ENCODE data around the gene CLTCL1.
"Not testable (repeated sequence)": the region's sequence is repeated elsewhere in the genome, so short reads cannot be mapped to it uniquely, and the experiment has no call there.

CLTCL1 gene

GRCh38 chr22:19290400-19291217, 910 bp downstream of the CLTCL1 start:
- DNase-seq (ENCODE audit: low read depth in 2 of 2, low spot score in 1 of 2): no peak

GRCh38 chr22:19289475-19290161, 1.9 kb downstream of the CLTCL1 start:
- DNase-seq (ENCODE audit: low read depth in 2 of 2, low spot score in 1 of 2): no peak

DNA sequence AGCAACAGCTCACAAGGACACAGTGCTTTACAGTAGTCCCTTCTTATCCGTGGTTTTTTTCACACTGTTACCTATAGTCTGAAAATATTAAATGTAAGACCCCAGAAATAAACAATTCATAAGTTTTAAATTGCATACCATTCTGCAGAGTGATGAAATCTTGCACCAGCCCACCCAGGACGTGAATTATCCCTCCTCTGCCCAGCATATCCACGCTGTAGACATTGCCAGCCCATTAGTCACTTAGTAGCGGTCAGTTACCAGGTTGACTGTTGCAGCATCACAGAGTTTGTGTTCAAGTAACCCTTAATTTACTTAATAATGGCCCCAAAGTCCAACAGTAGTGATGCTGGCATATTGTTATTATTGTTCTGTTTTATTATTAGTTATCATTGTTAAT, 3.6 kb downstream of the CLTCL1 start:
- no peak for DNase-seq (ENCODE audit: low read depth in 2 of 2, low spot score in 1 of 2)

- DNase-seq (ENCODE audit: low read depth in 2 of 2, low spot score in 1 of 2): no peak
Measured at GRCh38 chr22:19287076-19287707, 4.3 kb downstream of the CLTCL1 start.

DNA sequence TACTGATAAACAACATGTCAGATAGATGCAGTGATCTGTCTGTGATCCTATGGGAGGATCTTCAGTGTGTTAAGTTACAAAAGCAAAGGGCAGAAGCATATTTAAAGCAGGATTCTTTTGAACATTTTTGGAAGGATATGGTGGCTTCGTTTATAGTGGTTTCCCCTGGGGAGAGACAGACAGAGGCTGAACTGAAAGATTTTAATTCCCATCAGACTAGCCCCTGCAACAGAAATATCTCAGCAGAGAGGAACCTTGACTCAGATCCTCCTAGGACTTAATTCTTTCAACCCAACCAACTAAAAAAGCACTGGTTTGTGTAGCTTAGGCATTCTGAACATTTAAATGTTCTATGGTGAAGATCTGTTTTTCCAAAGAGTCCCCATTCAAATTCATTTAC, 5.7 kb downstream of the CLTCL1 start:
- no peak for DNase-seq (ENCODE audit: low read depth in 2 of 2, low spot score in 1 of 2)

DNA sequence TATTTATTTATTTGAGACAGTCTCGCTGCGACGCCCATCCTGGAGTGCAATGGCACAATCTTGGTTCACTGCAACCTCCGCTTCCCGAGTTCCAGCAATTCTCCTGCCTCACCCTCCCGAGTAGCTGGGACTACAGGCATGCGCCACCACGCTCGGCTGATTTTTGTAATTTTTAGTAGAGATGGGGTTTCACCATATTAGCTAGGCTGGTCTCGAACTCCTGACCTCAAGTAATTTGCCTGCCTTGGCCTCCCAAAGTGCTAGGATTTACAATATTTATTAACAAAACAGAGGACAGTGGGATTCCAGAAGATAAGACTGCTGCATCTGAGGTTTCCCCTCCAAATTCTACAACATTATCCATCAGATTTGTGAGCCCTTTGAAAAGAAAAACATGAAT, 12.4 kb downstream of the CLTCL1 start:
- not testable (repeated sequence) for DNase-seq (ENCODE audit: low read depth in 2 of 2, low spot score in 1 of 2)

DNA sequence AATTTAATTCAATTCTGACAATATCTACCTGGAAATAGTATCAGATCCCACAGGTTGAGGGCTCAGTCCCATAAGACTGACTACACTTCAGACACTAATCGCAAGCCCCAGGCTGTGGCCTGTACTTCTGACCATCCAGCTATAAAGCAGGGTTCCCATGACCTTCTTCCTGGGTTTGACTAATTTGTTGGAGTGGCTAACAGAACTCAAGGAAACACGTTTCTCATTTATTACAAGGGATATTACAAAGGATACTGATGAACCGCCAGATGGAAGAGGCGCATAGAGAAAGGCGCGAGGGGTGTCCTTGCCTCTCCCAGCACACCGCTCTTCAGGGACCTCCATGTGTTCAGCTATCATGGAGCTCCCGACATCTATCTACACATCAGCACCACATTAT, 13.7 kb downstream of the CLTCL1 start:
- no peak for DNase-seq (ENCODE audit: low read depth in 2 of 2, low spot score in 1 of 2)

DNA sequence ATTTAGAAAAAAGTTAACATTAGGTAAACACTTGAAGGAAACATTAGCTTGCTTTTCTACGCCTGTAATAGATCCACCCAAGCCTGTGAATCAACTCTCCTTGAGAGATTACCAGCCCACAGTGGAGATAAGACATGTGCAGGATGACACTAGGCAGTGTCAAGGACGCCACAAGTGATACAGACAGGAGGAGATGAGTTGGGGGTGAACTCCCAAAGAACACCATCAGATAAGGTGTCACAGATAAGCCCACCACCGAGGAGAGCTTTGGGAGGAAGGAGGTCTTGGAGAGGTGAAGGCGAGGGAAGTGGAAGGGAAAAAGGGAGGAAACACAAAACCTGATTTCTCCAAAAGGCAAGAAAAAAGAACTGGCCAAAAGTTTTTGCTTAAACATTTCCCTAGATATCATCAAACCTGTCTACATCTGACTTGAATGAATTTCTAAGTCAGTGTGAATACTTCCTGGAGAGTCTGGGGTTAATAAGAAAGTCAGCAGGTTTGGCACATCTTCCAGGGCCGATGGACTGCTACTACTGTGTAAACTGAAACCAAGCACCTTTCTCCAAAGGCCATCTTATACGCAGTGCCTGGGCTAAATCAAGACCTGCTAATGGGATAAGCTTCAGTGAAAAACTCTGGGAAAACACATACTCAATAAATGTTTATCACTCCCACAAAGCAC, 15.5 kb downstream of the CLTCL1 start:
- no peak for DNase-seq (ENCODE audit: low read depth in 2 of 2, low spot score in 1 of 2)

DNA sequence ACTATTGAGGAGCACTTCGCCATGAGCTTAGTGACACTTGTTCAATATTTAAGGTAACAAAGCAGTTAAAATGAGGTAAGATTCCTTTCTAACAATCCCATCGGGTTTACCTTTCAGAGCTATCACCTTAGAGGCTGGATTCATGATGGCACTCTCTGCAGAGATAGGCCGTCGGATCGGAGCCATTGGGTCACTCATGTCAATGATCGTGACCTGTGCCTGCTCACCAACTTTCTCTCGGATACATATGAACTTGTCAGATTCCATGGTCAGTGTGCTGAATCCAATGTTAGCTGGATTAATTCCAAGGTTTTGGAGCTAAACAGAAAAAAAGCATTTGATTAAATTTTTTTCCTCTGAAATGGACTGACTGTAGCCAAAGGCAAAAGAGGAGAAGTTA, 16.0 kb downstream of the CLTCL1 start:
- no peak for DNase-seq (ENCODE audit: low read depth in 2 of 2, low spot score in 1 of 2)

- DNase-seq (ENCODE audit: low read depth in 2 of 2, low spot score in 1 of 2): no peak
Measured at GRCh38 chr22:19275104-19275503, 16.4 kb downstream of the CLTCL1 start.

- no peak for DNase-seq (ENCODE audit: low read depth in 2 of 2, low spot score in 1 of 2)
Measured at GRCh38 chr22:19271856-19272535, 19.5 kb downstream of the CLTCL1 start.

- no peak for DNase-seq (ENCODE audit: low read depth in 2 of 2, low spot score in 1 of 2)
Measured at GRCh38 chr22:19271273-19271855, 20.2 kb downstream of the CLTCL1 start.

DNA sequence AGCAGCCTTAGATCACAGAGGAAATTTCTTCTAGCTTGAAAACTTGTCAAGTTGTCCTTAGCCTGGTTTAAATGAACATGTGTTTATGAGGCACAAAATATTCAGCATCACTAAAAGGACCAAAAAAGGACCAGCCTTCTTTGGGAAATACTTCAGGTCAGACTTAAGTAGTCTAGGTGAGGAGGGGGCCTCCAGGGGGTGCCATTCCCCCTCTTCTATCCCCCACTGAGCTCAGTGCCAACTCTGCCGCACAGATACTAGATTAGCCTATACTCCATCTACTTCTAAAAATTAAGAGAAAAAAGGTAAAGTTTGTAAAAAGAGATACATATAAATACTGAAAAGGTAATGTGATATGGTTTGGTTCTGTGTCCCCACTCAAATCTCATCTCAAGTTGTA, 20.6 kb downstream of the CLTCL1 start:
- DNase-seq (ENCODE audit: low read depth in 2 of 2, low spot score in 1 of 2): no peak

GRCh38 chr22:19266547-19267086, 24.9 kb downstream of the CLTCL1 start:
- DNase-seq (ENCODE audit: low read depth in 2 of 2, low spot score in 1 of 2): no peak

DNA sequence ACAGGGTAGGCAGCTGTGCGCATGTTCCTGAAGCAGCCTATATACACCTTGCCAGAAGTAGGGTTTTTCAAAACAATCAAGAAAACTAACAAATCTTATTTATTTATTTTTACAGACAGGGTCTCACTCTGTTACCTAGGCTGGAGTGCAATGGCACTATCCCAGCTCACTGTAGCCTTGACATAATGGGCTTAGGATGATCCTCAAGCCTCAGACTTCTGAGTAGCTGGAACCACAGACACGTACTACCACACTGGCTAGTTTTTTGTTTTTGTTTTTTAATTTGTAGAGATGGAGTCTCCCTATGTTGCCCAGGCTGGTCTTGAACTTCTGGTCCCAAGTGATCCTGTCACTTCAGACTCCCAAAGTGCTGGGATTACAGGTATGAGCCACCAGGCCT, 25.7 kb downstream of the CLTCL1 start:
- DNase-seq (ENCODE audit: low read depth in 2 of 2, low spot score in 1 of 2): no peak

DNA sequence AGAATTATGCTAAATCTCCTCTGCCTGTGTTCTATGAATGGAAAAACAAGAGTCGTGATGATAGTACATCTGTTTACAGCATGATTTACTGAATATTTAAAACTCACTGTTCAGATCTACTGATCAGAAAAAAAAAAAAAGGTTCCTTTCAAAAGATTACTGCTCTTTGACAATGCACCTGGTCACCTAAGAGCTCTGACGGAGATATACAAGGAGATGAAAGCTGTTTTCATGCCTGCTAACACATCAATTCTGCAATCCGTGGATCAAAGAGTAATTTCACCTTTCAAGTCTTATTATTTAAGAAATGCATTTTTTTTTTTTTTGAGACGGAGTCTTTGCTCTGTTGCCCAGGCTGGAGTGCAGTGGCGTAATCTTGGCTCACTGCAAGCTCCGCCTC, 30.7 kb downstream of the CLTCL1 start:
- DNase-seq (ENCODE audit: low read depth in 2 of 2, low spot score in 1 of 2): no peak

DNA sequence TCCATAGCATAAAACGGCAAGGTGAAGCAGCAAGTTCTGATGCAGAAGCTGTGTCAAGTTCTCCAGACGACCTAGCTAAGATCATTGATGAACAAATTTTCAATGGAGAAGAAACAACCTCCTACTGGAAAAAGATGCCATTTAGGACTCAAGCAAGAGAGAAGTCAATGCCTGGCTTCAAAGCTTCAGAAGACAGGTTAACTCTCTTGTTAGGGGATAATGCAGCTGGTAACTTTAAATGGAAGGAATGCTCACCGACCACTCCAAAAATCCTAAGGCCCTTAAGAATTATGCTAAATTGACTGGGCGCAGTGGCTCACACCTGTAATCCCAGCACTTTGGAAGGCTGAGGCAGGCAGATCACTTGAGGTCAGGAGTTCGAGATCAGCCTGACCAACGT, 31.3 kb downstream of the CLTCL1 start:
- DNase-seq (ENCODE audit: low read depth in 2 of 2, low spot score in 1 of 2): no peak

- not testable (repeated sequence) for DNase-seq (ENCODE audit: low read depth in 2 of 2, low spot score in 1 of 2)
Measured at GRCh38 chr22:19258968-19259288, 32.6 kb downstream of the CLTCL1 start.

GRCh38 chr22:19258371-19258770, 33.1 kb downstream of the CLTCL1 start:
- no peak for DNase-seq (ENCODE audit: low read depth in 2 of 2, low spot score in 1 of 2)

GRCh38 chr22:19256362-19256761, 35.2 kb downstream of the CLTCL1 start:
- not testable (repeated sequence) for DNase-seq (ENCODE audit: low read depth in 2 of 2, low spot score in 1 of 2)

DNA sequence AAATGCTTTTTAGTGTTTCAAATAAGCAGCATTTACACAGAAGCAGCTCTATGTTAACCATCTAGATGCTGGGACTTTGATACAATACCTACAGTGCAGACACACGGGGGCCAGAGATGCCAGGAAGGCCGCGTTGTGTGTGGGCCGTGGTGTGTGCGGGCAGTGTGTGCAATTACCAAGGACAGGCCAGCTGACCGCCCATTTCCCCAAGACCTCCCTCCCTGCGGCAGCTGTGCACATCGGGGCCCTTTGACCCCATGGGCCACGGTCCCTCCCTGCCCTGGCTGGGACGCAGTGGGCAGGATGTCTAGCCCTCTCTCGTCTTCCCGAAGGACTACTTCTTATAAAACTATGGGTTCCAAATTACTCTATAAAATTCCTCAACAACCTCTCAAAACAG, 38.4 kb downstream of the CLTCL1 start:
- DNase-seq (ENCODE audit: low read depth in 2 of 2, low spot score in 1 of 2): no peak
